SHP77 treated with DMSO at 0.1 percent for 48 hours (cell line): ENCODE measurements around the gene TAMM41.
A peak's percentile ranks its signal among the peaks of the same experiment; 100 is the strongest.
"Not testable (repeated sequence)": the region's sequence is repeated elsewhere in the genome, so short reads cannot be mapped to it uniquely, and the experiment has no call there.

Experiments used
- DNase-seq: peaks from one replicate; lab custom pipeline; 2025; lab: John Stamatoyannopoulos, UW

TAMM41 gene

DNA sequence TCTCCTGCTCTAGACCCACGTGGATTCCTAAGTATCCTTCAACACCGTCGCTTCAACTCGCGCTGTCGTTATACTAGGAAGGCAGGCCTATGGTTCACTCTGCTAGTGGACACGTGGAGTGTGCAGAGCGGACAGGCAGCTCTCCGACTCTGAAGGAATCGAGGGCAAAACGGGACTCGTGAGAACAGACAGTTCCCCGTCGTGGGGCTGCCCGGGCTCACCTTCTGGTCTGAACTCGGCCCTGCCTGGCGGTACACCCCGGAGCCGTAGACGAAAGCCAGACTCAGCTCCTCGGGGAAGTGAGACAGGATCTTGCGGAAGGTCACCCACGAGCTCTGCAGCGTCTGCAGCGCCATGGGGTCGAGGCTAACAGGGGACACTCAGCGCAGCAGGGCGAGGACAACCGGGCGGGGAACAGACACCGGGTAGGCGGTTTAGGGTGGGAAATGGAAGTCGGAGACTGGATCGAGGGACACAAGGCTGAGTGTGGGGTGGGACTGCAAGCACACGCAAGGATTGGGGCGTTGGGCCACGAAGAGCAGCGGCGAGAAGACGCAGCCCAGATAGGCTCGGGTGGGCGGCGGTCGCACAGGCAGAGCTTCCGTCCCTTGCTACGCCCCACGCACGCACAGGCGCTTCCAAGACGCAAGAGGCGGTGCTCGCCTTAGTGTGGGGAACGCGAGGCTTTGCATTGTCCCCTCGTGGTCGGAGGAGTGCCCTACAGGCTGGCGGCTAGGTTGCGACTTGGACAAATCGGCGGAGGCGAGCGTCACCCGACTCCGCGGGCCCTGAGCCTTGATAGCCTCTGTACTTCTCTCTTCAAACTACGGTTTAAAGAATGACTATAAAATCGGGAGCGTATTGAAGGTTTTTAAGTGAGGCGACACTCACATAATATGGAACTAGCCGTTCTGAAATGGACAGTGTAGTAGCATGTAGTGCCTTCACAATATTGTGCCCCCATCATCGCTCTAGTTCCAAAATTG lies at the start of gene TAMM41:
Gene TAMM41, minus strand, starts transcription at position 605 of the 986 bp plus-strand sequence. Its CDS starts 249 bp downstream, at position 356.
- peak; percentile 79 for DNase-seq

GRCh38 chr3:11878837-11879236 lies 32.2 kb upstream of the TAMM41 start:
- DNase-seq: no peak

- DNase-seq: not testable (repeated sequence)
Observed at GRCh38 chr3:11874707-11875106, 28.0 kb upstream of the TAMM41 start.

DNA sequence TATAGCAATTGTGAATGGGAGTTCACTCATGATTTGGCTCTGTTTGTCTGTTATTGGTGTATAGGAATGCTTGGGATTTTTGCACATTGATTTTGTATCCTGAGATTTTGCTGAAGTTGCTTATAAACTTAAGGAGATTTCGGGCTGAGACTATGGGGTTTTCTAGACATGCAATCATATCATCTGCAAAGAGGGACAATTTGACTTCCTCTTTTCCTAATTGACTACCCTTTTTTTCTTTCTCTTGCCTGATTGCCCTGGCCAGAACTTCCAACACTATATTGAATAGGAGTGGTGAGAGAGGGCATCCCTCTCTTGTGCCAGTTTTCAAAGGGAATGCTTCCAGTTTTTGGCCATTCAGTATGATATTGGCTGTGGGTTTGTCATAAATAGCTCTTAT lies 17.1 kb upstream of the TAMM41 start:
- not testable (repeated sequence) for DNase-seq

GRCh38 chr3:11862584-11862983 lies 15.9 kb upstream of the TAMM41 start:
- DNase-seq: not testable (repeated sequence)

DNA sequence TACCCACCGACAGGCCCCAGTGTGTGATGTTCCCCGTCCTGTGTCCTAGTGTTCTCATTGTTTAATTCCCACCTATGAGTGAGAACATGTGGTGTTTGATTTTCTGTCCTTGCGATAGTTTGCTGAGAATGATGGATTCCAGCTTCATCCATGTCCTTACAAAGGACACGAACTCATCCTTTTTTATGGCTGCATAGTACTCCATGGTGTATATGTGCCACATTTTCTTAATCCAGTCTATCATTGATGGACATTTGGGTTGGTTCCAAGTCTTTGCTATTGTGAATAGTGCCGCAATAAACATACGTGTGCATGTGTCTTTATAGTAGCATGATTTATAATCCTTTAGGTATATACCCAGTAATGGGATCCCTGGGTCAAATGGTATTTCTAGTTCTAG lies 15.5 kb upstream of the TAMM41 start:
- DNase-seq: not testable (repeated sequence)

DNA sequence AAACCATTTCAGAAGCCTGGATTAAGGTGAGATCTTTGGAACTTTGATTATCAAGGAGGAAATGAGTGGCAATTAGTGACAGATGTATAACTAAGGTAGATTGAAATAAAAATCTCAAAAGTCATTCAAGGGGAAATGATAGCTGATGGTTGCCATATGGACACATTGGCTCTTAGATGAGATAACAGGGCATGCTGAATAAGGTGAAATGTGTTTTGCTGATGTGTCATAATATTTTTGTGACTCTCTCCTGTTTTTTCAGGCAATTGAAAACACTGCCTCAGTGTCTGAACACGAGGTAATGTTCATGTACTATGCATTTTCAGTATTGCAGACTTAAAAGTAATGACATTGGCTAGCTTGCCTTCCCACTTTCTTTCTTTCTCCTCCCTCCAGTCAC lies 13.5 kb upstream of the TAMM41 start:
- not testable (repeated sequence) for DNase-seq

- DNase-seq: no peak
Observed at GRCh38 chr3:11853450-11853849, 6.8 kb upstream of the TAMM41 start.

DNA sequence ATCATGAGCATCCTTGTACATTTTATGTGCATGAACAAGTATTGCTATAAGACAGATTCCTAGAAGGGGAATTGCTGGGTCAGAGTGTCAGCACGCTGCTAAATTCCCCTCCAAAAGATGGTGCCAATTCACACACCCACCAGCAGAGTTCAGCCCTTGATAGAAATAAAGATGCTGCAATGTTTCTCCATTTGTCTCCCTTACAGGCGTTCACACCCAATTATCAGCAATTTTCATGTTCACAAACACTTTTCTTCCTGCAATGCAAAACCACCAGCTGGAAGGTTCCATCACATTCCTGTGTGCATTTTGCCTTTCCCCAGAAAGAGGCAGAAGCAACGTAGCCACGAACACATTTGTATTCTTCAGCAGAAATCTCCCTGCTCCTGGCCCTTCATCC lies 3.3 kb upstream of the TAMM41 start:
- DNase-seq: no peak

- no peak for DNase-seq
Observed at GRCh38 chr3:11847607-11848006, 922 bp upstream of the TAMM41 start.

DNA sequence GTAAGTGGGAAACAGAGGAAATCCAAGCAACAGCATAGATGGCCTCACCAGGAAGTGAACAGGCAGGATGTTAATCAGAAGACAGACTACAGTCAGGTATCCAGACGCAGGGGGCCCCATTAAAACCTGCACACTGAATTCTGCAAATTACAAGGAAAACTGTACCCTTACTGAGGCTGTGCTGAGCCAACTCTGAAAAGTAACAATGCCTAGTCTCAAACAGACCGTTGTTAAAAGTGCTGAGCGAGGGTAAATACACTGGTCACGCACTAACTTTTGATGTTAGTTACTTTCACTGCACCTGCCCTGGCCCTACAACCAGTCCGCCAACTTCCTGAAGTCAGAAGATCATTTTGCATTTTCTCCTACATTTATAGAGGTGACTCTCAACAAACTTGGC lies 1.0 kb downstream of the TAMM41 start:
- no peak for DNase-seq

DNA sequence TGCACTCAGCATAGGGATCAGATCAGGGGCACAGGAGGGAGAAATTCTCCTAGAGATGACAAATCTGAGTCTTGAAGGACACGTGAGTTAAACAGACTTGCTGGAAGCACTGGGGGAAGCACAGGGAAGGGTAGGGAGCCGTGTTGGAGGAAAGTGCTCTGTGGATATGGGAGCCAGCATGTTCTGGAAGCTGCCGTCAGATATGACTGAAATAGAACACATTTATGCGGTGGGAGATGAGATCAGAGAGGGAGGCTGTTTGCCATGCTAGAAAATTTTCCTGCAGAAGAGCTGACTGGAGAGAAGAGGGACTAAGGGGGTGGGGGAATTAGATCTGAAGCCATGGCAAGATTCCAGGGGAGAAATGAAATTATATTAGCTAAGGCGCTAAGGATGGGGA lies 1.8 kb downstream of the TAMM41 start:
- no peak for DNase-seq

DNA sequence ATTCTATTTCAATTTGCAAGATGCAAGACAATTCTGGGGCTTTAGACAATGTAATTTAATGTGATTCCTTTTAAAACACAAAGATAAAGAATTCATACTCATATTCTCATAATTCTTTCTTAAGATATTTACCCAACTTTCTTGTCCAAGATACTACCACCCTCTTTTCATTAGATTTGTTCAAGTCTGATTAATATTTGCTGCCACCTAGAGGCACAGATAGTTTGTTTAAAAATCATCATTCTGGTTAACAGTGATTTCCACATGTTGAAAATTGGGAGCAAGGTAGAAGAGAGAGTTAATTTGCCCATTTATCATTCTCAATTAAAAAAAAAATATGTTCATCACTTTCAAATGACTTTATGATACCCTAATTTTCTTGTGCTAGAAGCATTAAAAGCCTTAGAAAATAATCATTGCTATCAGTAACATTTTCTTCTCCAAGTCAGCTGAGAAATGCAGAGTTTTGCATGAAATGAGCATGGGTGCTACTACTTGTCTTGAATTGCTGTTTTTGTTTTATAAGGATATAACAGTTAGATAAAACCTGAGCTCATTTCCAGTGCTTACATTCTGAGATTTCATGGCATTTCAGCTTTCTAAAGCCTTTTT lies 11.6 kb downstream of the TAMM41 start:
- no peak for DNase-seq

GRCh38 chr3:11832981-11833905 lies 13.4 kb downstream of the TAMM41 start:
- DNase-seq: no peak

DNA sequence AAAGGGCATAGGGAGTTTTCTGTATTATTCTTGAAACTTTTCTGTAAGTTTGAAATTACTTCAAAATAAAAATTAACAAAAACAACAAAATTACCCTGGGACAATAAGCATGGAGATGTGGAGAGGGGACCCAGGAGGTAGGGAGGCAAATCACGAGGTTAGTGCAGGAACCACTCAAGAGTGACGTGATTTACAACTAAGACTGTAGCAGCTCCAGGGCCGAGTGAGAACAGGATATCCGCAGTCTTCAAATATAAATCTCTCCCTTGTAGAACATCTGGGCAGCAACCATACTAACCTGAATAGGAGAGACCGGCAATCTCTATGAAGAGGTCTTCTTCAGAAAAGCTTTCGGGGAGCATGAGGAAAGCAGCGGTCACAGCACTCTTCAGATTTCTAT lies 17.3 kb downstream of the TAMM41 start:
- DNase-seq: no peak

DNA sequence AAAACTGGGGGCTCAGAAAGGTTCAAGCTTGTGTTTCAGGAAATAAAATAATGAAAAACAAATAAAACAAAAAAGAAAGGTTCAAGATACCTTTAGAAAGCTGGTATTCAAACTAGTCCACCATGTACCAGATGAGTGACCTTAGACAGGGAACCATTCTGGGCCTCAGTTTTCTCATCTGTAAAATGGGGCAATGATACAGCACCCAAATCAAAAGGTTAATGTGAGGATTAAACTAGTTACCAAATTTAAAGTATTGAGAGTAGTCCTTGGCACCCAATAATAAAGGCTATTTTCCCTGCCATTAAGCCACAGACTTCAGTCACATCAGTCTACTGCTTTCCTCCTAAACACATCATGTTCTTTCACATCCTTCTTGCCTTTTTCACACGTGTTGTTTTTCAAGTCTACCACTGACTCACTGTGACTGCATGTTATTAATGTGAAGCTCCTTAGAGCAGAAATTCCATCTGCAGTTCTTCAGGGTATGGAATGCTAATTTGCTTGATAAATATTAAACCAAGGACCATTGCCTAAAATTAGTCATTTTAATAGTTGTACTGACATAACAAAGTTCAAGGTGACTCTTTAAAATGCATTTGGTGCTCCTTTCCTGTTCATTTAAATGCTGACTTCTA lies 19.9 kb downstream of the TAMM41 start:
- no peak for DNase-seq

- no peak for DNase-seq
Observed at GRCh38 chr3:11825301-11825700, 21.4 kb downstream of the TAMM41 start.

DNA sequence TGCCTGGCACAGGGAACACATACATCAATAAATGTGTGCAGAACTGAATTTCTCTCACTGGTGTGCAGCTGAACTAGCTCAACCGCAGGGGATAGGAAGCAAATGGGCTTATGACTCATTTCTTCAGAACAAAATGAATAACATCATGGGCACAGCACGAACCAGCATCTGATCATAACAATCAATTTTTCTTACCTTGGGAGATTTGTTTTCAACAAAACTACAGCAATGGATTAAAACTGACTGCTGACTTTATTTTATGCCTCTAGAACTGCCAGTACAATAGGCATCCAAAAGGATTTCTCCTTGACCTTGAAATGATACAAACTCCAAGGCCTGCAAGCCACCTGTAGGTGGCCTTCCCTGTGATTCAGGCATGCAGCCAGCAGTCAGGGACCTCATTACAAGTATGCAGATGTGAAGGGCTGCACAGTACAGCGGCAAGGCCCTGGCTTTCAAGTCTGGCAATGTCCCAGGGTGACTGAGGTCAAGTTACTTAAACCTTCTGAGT lies 26.1 kb downstream of the TAMM41 start:
- DNase-seq: no peak

- DNase-seq: no peak
Observed at GRCh38 chr3:11819146-11819689, 27.5 kb downstream of the TAMM41 start.

GRCh38 chr3:11818033-11818432 lies 28.7 kb downstream of the TAMM41 start:
- no peak for DNase-seq

DNA sequence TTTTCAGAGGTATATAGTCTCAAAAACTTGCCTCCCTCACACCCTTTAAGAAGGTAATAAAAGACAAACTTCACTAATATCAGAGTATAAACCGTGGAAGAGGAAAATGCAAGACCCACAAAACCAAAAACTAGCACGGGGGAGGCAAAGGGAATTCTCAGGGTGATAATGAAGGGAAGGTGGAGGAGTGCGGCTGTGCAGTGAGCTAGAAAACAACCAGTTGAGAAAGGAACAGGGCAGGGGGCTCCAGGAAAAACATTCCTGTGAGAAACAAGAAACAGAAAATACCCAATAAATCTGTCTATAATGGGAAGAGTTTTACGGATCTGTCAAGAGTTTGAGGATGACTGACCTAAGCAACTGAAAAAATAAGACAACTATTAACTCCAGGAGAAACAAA lies 31.6 kb downstream of the TAMM41 start:
- no peak for DNase-seq
